OCI-M1 (cell line): Measurements from ENCODE around the gene LRRC15.

Experiments used
- DNase-seq: peaks from one replicate; lab custom pipeline; 2025; lab: John Stamatoyannopoulos, UW

Gene LRRC15

GRCh38 chr3:194384569-194385001, 15.0 kb upstream of the LRRC15 start:
- no peak for DNase-seq

DNA sequence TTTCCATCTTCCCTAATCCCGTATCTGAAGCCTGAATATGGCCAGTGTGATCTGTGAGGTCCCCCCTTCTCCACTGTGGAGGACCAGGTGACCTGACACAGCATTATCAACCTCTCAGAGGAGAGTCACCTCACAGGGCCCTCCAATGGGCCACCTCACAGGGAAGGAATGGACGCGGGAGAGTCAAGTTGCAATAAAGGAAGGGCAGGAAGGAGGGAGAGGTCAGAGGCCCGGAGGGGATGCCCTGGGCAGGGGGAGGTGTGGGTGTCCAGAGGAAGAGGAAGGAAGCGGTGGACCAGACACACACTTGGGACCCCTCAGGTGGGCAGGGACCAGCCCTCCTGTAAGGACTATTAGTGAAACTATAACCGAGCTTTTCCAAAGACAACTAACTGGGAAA, 14.6 kb upstream of the LRRC15 start:
- DNase-seq, result no peak

DNA sequence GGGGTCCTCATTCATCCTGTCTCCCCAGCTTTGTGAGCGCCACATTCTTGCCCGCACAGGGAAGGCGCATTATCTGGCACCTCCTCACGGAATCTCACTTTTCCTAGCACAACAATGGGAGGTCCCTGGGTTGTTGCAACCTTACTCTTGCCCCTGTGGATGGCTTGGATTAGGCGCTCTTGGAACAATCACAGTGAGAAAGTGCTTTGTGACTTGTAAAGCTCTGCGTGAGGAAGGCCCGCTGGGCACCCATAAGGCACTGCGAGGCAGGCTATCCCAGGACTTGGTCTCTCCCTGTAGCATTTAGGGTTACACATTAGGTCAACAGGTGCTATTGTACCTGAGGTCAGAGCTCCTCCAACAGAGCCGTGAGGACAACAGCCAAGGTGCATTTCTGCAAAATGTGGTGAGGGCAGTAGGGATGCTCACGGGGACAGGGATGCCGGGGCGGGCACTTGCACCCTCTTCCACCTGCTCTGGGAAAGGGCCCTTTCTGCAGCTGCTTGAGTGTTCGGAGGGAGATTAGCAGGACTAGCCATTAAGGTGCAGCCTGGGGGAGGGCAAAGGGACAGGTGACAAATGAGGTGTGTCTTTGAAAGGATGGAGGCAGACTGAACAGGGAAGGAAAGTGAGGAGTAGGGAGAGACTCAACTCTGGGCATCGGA, 13.9 kb upstream of the LRRC15 start:
- DNase-seq, result no peak

DNA sequence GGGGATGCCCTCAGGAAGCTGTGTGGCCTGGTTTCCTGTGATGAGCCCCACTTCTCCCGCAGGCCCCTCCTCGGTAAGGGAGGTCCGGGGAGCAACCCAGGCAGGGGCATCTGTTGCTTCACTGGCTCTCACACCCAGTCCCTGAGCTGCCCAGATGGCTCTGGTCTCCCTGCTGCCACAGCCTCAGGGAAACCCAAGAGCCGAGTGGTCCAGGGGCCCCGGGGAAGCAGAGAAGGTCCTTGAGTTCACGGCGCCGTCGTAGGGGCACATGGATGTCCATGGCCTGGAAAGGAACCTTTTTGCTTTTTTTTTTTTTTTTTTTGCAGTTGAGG, 13.3 kb upstream of the LRRC15 start:
- DNase-seq, result no peak

DNA sequence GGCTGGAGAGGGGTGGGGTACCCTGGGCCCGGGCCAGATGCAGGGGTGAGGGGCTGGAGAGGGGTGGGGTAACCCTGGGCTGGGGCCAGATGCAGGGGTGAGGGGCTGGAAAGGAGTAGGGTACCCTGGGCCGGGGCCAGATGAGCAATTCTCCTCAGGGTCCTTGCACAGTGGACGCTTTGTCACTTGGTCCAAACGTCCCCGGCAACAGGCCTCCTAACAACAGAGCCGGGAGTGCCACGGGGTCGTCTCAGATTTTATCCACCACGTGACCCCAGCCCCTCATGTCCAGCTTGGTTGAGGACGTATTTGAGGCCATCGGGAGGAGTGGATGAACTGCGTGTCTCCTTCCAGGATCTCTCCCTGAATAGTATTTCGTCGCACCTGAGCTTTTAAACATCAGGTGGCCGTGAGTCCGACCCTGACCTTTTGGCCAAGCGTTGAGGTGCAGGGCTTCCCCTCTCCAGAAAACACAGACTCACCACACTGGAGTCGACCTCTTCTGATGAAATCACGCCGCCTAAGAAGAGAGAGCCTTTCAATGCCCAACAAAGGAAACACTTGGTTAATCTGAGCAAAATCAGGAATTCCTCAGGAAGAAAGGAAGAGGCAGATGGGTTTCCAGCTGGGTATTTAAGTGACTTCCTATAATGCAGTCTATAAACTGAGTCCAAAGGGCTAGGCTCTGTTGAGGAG, 12.8 kb upstream of the LRRC15 start:
- DNase-seq, result no peak

DNA sequence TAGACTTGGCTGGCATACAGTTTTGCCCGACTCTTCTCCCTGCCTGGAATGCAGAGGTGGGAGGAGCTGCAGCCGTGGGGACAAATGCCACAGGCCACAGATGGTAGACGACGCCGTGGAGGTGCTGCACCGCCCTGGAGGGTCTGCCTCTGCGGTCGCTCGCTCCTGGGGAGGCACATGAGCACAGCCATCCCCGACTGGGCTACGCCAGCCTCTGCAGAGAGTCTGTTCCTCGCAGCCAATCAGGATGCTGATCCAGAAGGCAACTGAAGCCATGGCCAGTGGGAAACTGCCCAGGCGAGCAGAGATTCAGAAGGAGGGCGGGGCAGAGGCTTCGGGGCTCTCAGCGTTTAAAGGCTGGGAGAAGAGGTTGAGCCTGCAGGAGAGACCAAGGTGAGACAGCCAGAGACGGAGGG, 11.9 kb upstream of the LRRC15 start:
- no peak for DNase-seq

DNA sequence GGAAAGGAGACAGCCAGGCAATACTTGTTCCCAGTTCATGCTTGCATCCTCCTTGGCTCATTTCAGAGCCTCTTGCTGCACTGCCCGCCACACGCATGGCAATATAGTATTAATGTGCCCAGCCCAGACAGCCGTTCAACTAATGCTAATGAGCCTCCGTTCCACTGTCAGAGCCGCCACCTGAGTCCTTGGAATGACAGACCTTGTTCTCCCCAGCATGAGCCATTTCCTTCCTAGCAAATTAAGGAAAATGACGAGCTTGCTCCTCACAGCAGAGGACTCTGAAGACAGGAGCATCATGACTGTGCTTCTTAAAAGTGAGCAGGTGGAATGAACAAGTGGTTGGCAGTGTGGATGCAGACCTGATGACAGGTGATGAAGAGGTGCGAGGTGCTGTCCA, 10.8 kb upstream of the LRRC15 start:
- DNase-seq, result no peak

DNA sequence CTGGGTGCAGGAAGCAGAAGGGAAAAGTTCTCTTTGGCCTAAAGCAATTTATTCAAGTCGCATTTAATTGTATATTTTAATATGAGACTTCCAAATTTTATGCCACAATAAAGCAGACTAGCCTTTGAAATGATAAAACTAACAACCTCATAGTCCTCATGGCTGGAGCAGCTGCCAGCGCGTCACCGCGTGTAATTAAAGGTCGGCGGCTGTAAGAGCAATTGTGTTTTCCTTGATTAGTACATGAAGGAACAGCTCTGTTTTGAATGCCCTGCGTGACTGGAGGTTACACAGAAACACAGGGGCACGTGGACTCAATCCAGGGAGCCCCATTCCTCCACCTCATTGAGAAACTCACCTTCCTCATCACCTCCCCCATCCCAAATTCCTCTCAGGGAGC, 10.1 kb upstream of the LRRC15 start:
- DNase-seq, result no peak

GRCh38 chr3:194379231-194379630, 9.7 kb upstream of the LRRC15 start:
- DNase-seq, result no peak

- DNase-seq, result no peak
Observed at GRCh38 chr3:194377708-194378107, 8.2 kb upstream of the LRRC15 start.

- no peak for DNase-seq
Observed at GRCh38 chr3:194376241-194376560, 6.7 kb upstream of the LRRC15 start.

DNA sequence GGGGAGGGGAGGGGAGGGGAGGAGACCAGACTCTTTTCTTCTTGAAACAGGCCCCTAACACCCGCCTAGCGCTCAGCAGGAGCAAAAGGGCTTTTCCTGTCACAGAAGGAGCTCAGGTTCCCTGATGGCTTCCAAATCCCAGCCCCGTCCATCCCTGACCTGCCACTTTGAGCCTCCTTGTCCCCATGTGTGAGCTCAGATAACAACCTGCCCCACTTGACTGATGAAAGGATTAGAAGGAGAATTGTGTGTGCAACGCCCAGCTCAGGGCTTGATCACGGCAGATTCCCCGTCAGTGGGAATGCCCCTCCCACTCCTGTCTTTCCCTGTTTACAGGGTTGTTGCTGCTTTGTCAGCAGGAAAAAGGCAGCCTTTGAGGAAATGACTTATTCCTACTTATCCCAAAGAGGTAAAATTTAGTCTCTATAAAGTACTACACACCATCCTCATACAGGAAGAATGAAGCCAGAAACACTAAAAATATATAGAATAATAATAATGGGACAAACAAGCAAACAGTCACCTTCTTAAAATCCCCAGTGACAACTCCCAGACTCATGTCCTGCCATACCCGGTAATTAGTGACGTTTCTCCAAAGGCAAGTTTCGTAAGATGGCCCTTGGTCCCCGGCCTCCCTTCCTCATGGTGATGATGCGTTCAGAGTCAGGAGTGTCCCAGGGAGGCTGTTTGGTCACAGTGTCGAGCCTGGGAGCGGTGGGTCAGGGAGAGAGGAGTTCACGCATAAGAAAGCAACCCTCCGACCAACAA, 6.1 kb upstream of the LRRC15 start:
- no peak for DNase-seq

DNA sequence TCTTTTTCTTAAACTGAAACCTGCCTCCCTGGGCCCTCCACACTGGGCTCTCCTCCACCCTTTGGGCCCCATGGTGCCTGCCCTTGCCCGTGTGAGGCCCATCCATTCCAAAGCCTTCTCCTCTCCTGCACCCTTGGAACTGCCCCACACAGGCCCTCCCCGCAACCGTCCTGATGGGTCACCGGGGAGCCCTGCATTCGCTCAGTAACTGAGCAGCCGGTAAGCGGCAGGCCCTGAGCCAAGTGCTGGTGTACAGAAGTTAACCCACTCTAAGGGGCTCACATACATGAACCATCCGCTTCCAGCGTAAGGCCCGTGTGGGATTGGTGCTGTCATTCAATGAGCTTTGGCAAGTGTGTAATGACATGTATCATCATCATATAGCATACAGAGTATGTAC, 5.4 kb upstream of the LRRC15 start:
- DNase-seq, result no peak

- no peak for DNase-seq
Observed at GRCh38 chr3:194373899-194374298, 4.4 kb upstream of the LRRC15 start.

- DNase-seq, result no peak
Observed at GRCh38 chr3:194373028-194373427, 3.5 kb upstream of the LRRC15 start.

DNA sequence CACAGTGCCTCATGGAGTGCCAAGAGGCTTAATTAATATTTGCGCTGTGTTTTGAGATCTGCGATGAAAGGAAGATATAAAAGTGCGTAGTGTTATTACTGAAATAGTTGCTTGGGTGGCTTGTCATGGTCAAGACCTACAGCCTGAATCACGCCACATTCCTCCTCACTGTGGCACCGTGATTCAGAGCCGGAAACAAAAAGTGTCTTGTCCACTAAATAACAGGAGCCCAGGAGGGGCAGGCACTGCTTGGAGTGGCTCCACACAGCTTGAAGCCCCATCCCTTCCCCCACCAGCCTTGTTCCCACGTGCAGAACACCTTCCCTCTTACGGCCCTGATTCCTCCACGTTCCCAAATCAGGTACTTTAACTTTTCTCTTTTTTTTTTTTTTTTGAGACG, 1.2 kb upstream of the LRRC15 start:
- no peak for DNase-seq

DNA sequence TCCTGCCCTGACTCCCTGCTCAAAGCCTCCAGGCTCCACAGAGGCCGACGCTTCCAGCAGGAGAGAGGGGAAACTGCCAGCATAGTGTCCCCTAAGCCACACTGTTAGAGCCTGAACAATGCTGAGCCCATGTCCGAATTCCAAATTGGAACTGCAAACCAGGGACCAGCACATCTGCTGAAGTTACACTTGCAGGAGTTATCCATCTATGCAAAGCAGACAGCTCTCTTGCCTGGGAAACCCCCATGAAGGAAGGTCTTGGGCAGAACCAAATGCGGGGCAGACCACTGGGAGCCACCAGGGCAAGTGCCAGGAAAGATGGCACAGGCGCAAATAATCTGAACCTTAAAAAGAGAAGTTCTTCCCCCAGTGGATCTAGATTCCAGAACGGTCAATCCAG, 625 bp downstream of the LRRC15 start:
- DNase-seq, result no peak

DNA sequence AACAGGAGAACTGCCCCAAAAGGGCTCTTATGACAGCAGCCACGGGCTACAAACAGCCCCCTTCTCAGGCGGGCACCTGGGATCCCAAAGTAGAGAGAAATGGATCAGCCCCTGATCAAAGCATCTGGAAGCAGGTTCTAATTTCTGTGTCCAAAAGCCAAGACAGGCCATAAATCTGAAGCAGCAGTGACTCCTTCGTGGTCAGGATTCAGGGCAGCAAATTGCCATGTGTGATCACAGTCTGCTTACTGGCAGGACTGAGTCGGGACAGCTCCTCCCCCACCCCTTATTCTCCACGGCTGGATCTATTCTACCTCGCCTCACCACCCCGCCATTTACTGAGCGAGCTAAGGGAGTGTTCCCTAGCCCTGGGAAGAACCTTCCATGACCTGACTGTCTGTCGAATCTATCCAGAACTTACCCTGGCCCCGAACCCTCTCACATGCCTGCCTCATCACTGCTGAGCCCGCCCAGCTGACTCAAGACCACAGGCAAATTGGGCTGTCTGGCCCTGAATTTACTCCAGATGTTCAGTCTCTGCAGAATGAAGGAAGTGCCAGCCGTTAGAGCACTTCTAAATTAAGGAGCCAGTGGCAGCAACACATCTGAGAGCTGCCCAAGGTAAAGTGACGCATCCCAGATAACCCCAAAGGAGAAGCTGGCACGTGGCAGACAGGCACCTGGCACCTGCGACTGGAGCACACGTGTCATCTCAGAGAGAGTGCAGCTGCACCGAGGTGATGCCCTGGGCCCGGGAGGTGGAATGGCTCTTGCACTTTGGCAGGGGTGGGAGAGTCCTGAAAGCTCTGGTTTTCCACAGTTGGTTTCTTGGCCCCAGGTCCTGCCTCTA, 1.3 kb downstream of the LRRC15 start:
- DNase-seq, result no peak

- no peak for DNase-seq
Observed at GRCh38 chr3:194365978-194366490, 3.5 kb downstream of the LRRC15 start.

DNA sequence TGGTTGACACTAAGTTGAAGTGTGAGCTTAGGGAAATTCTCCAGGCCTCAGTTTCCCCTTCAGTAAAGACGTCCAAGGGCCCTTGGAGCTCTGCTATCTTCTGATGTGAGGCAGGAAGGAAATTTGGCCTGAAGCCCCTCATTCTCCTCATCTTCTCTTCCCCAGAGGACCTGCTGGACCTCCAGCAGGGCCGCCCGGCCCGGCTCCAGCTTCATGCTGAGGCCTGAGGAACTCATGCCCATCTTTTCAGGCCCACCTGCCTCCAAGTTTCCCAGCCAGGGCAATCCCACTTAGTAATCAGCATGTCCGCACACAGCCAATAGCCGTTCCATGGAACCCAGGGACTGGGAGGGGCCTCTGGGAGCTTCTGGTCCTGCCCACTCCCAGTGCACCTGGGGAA, 4.0 kb downstream of the LRRC15 start:
- no peak for DNase-seq

DNA sequence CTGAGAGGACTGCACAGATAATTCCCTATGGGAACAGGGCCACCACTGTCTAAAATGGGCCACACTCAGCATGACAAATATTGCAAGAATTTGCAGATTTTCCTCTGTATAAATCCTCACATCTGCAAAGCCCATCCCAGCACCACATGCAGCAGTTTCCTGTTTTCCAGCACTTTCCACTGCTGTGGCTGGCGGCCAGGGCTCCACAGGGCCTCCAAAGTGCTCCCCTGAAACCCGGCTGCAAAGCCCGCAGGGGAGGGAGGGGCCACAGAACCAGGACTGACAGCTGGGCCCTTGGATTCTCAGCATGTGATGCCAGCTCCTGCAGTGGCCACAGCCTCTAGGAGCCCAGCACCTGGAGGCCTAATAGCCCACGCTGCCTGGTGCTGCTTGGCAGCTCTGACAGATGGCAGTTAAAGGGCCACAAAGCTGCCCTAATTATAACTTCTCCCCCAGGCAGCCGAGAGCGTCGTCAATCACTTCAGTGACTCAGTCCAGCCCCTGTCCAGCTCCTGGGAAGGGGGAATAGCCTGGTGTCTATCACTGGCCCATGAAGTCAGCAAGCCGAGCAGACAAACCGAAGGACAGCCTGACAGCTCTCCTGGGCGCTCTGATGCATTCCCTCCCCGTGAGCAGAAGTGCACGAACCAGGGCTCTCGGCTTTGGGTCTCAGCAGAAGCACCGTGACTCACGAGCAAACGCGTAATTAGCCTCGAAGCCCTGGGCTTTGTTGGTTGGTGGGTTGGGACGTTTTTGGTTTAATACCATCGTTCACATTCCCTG, 4.7 kb downstream of the LRRC15 start:
- no peak for DNase-seq

- DNase-seq, result no peak
Observed at GRCh38 chr3:194364314-194364651, 5.3 kb downstream of the LRRC15 start.
